WTC11 (cell line): ENCODE results near the gene STAM2. TPM values are rescaled to one million over a fixed set of nuclear protein-coding genes. Genes with fewer than 3 reads are reported as not detected.

Experiments
- ATAC-seq: fragments of 200-7000 bp; cut with Tn5 transposase; 2 replicates; pipeline ENCODE4 v1.10.0; 2021; ENCODE audit warnings: mild to moderate bottlenecking, moderate library complexity
- CTCF ChIA-PET: fragments of 300-600 bp; sonication (Branson Sonifier 250); formaldehyde crosslinking; loops from one replicate; lab custom pipeline; 2021; ENCODE audit warnings: antibody characterized with exemption; lab: Charles Lee
- POLR2A ChIA-PET: fragments of 350-600 bp; sonication (Branson Sonifier 250); formaldehyde crosslinking; loops from one replicate; lab custom pipeline; 2021; ENCODE audit warnings: antibody characterized with exemption; lab: Charles Lee
- DNase-seq: peaks from one replicate; pipeline ENCODE4 v3.0.0; 2021; ENCODE audit warnings: low spot score
- H3K27ac Mint-ChIP-seq: 2 replicates; pipeline ENCODE4 v1.8.0; 2021; ENCODE audit warnings: mixed read lengths
- H3K27me3 Mint-ChIP-seq: 2 replicates; pipeline ENCODE4 v1.8.0; 2021; ENCODE audit warnings: low read depth, mild to moderate bottlenecking, moderate library complexity, mixed read lengths
- H3K36me3 Mint-ChIP-seq: 2 replicates; pipeline ENCODE4 v1.8.0; 2021; ENCODE audit warnings: mixed read lengths
- H3K4me1 Mint-ChIP-seq: 2 replicates; pipeline ENCODE4 v1.8.0; 2022; ENCODE audit warnings: mixed read lengths
- H3K4me3 Mint-ChIP-seq: 2 replicates; pipeline ENCODE4 v1.8.0; 2021; ENCODE audit warnings: mild to moderate bottlenecking, moderate library complexity, mixed read lengths
- H3K9me3 Mint-ChIP-seq: 2 replicates; pipeline ENCODE4 v1.8.0; 2021; ENCODE audit warnings: mixed read lengths
- ATF2 ChIP-seq: sonication (generic); formaldehyde crosslinking; IDR thresholded peaks from 2 replicates; pipeline ENCODE4 v1.8.1; 2022; ENCODE audit warnings: low read depth, missing genetic modification reagents, borderline replicate concordance
- ELF4 ChIP-seq: sonication (generic); formaldehyde crosslinking; IDR thresholded peaks from 2 replicates; pipeline ENCODE4 v1.8.1; 2022; ENCODE audit warnings: low read depth, mild to moderate bottlenecking, moderate library complexity, missing genetic modification reagents
- FOXJ3 ChIP-seq: sonication (generic); formaldehyde crosslinking; IDR thresholded peaks from 2 replicates; pipeline ENCODE4 v1.9.0; 2021; ENCODE audit warnings: missing genetic modification reagents, mild to moderate bottlenecking, borderline replicate concordance
- FOXK1 ChIP-seq: sonication (generic); formaldehyde crosslinking; IDR thresholded peaks from 2 replicates; pipeline ENCODE4 v1.8.0; 2022; ENCODE audit warnings: mild to moderate bottlenecking, moderate library complexity, missing genetic modification reagents
- FOXP1 ChIP-seq: sonication (generic); formaldehyde crosslinking; IDR thresholded peaks from 2 replicates; pipeline ENCODE4 v1.8.0; 2022; ENCODE audit warnings: missing genetic modification reagents, mild to moderate bottlenecking, moderate library complexity, borderline replicate concordance
- GABPB1 ChIP-seq: sonication (generic); formaldehyde crosslinking; IDR thresholded peaks from 2 replicates; pipeline ENCODE4 v1.8.1; 2023; ENCODE audit warnings: mild to moderate bottlenecking, missing genetic modification reagents
- HMGXB4 ChIP-seq: sonication (generic); formaldehyde crosslinking; IDR thresholded peaks from 2 replicates; pipeline ENCODE4 v1.8.1; 2023; ENCODE audit warnings: mild to moderate bottlenecking, moderate library complexity, missing genetic modification reagents
- JAZF1 ChIP-seq: fragments of 250-450 bp; sonication (Bioruptor Pico); IDR thresholded peaks from 2 replicates; pipeline ENCODE4 v1.9.0; 2021; ENCODE audit warnings: moderate library complexity, mild to moderate bottlenecking, inconsistent platforms
- JUN ChIP-seq: sonication (generic); formaldehyde crosslinking; IDR thresholded peaks from 2 replicates; pipeline ENCODE4 v1.8.0; 2023; ENCODE audit warnings: mild to moderate bottlenecking, missing genetic modification reagents
- MXD4 ChIP-seq: fragments of 250-450 bp; sonication (Bioruptor Pico); IDR thresholded peaks from 2 replicates; pipeline ENCODE4 v1.8.0; 2021; ENCODE audit warnings: mild to moderate bottlenecking, moderate library complexity, borderline replicate concordance
- NFYB ChIP-seq: sonication (generic); formaldehyde crosslinking; conservative IDR thresholded peaks from 2 replicates; pipeline ENCODE4 v1.8.0; 2022; ENCODE audit warnings: low read depth, missing genetic modification reagents
- NR2C2 ChIP-seq: sonication (generic); formaldehyde crosslinking; IDR thresholded peaks from 2 replicates; pipeline ENCODE4 v1.8.0; 2022; ENCODE audit warnings: mild to moderate bottlenecking, missing genetic modification reagents
- NR3C1 ChIP-seq: sonication (generic); formaldehyde crosslinking; conservative IDR thresholded peaks from 2 replicates; pipeline ENCODE4 v1.8.1; 2023; ENCODE audit warnings: low read depth, mild to moderate bottlenecking, missing genetic modification reagents
- RORB ChIP-seq: fragments of 250-450 bp; sonication (Bioruptor Pico); IDR thresholded peaks from 2 replicates; pipeline ENCODE4 v1.9.0; 2021; ENCODE audit warnings: mild to moderate bottlenecking
- TCF7 ChIP-seq: sonication (generic); formaldehyde crosslinking; IDR thresholded peaks from 2 replicates; pipeline ENCODE4 v1.8.0; 2022; ENCODE audit warnings: mild to moderate bottlenecking, low read depth, missing genetic modification reagents, moderate library complexity
- ZNF138 ChIP-seq: sonication (generic); formaldehyde crosslinking; conservative IDR thresholded peaks from 2 replicates; pipeline ENCODE4 v1.8.1; 2022; ENCODE audit warnings: mild to moderate bottlenecking, moderate library complexity, missing genetic modification reagents
- ZNF281 ChIP-seq: sonication (generic); formaldehyde crosslinking; IDR thresholded peaks from 2 replicates; pipeline ENCODE4 v1.8.0; 2023; ENCODE audit warnings: mild to moderate bottlenecking, missing genetic modification reagents
- ZNF317 ChIP-seq: sonication (generic); formaldehyde crosslinking; IDR thresholded peaks from 2 replicates; pipeline ENCODE4 v1.8.1; 2023; ENCODE audit warnings: low read depth, mild to moderate bottlenecking, moderate library complexity, missing genetic modification reagents, borderline replicate concordance
- ZNF416 ChIP-seq: fragments of 250-450 bp; sonication (Bioruptor Pico); IDR thresholded peaks from 2 replicates; pipeline ENCODE4 v1.9.0; 2021; ENCODE audit warnings: mild to moderate bottlenecking, inconsistent platforms
- ZSCAN18 ChIP-seq: fragments of 250-450 bp; sonication (Bioruptor Pico); IDR thresholded peaks from 2 replicates; pipeline ENCODE4 v2.1.2; 2022; ENCODE audit warnings: mild to moderate bottlenecking, moderate library complexity
- total RNA-seq: library from RNA; stranded (reverse); gene quantifications from 3 replicates; pipeline ENCODE4 v1.2.3, GENCODE V29; 2021
- TF ChIP-seq, protein P1 (sequence below): sonication (generic); formaldehyde crosslinking; IDR thresholded peaks from 2 replicates; pipeline ENCODE4 v1.8.0; 2022; ENCODE audit warnings: mild to moderate bottlenecking, missing genetic modification reagents
- TF ChIP-seq, protein P2 (sequence below): fragments of 250-450 bp; sonication (Bioruptor Pico); IDR thresholded peaks from 2 replicates; pipeline ENCODE4 v1.9.0; 2021; ENCODE audit warnings: moderate library complexity, mild to moderate bottlenecking, inconsistent platforms, borderline replicate concordance
- TF ChIP-seq, protein P3 (sequence below): sonication (generic); formaldehyde crosslinking; IDR thresholded peaks from 2 replicates; pipeline ENCODE4 v1.8.1; 2023; ENCODE audit warnings: mild to moderate bottlenecking, missing genetic modification reagents

The STAM2 gene
- total RNA-seq, 1 experiment from 2014 or later: 9.0 TPM

GRCh38 chr2:152126664-152127063 is 48.9 kb downstream of the STAM2 start:
- Mint-ChIP-seq H3K4me3 (no peak overlapping the region), H3K9me3 (peaks cover 4% of the 10 kb centered on the region; the same call in 1 of the 2 replicates), H3K27ac (no peak overlapping the region), H3K4me1 (no peaks in the 10 kb centered on the region), H3K27me3 (no peaks in the 10 kb centered on the region), H3K36me3 (peaks cover 4% of the 10 kb centered on the region; the same call in 1 of the 2 replicates)
- DNase-seq (no peak), ATAC-seq (no peak)
- ChIA-PET POLR2A (no interaction called here), CTCF (no interaction called here)
- no peak for TF ChIP-seq ZNF317
- peak; percentile 55; the same call in 1 of the 2 replicates for TF ChIP-seq NFYB (CRISPR knock-in tag)

- H3K27ac Mint-ChIP-seq: no peak overlapping the region
- ChIA-PET CTCF (interaction anchor here (0.7 to 1.3 kb wide), 2 partner anchors 35 to 131 kb away, joined by 3 read pairs; no protein-coding TSS in a partner anchor), POLR2A (no interaction called here)
- TF ChIP-seq ATF2 (CRISPR knock-in tag) (no peak), MXD4 (CRISPR knock-in tag) (no peak), ELF4 (no peak), ZNF416 (no peak), ZSCAN18 (CRISPR knock-in tag) (no peak), TCF7 (CRISPR knock-in tag) (no peak), NR3C1 (CRISPR knock-in tag) (no peak), FOXJ3 (CRISPR knock-in tag) (no peak), NR2C2 (CRISPR knock-in tag) (no peak), FOXK1 (CRISPR knock-in tag) (no peak)
- TF ChIP-seq, protein P1, sequence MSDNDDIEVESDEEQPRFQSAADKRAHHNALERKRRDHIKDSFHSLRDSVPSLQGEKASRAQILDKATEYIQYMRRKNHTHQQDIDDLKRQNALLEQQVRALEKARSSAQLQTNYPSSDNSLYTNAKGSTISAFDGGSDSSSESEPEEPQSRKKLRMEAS (CRISPR knock-in tag): no peak
- no peak for ATAC-seq
- DNase-seq: no peak
- H3K4me3 Mint-ChIP-seq: no peak overlapping the region
- H3K9me3 Mint-ChIP-seq: peaks cover 2% of the 10 kb centered on the region; the same call in 1 of the 2 replicates
- no peaks in the 10 kb centered on the region for H3K27me3 Mint-ChIP-seq
- H3K36me3 Mint-ChIP-seq: peaks cover 5% of the 10 kb centered on the region; the same call in 1 of the 2 replicates
- H3K4me1 Mint-ChIP-seq: peaks cover 7% of the 10 kb centered on the region
Observed at GRCh38 chr2:152122161-152122560, 53.4 kb downstream of the STAM2 start.

DNA sequence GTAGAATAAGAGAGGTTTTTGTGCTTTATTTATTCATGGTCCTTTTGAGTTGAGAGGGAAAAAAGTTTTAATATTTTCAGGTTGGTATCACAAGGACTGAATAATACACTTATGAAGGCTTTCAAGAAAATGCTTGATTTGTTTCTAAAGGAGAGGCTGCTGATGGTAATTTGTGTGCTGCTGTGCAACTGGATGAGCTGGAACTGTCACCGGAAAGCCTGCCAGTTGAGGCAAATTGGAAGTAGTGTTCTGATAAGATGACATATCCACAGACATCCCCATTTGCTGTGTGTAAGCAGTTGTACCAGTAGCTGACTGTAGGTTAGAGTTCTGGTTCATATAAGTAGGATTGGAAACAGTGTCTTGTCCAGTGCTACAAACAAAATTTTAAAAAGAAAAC is 55.1 kb downstream of the STAM2 start:
- CTCF ChIA-PET: interaction anchor here (0.9 kb wide), 1 partner anchor 94 kb away, joined by 5 read pairs; no protein-coding TSS in a partner anchor
- H3K27me3 Mint-ChIP-seq: no peaks in the 10 kb centered on the region
- H3K36me3 Mint-ChIP-seq: peaks cover 5% of the 10 kb centered on the region; the same call in 1 of the 2 replicates
- no peak overlapping the region for H3K4me3 Mint-ChIP-seq
- no peak for ATAC-seq
- POLR2A ChIA-PET: interaction anchor here (1.3 kb wide), 1 partner anchor 9 kb away, joined by 4 read pairs; no protein-coding TSS in a partner anchor
- H3K9me3 Mint-ChIP-seq: no peaks in the 10 kb centered on the region
- H3K4me1 Mint-ChIP-seq: peaks cover 7% of the 10 kb centered on the region
- H3K27ac Mint-ChIP-seq: no peak overlapping the region
- no peak for DNase-seq
- TF ChIP-seq ELF4 (no peak), RORB (CRISPR knock-in tag) (no peak), JUN (CRISPR knock-in tag) (no peak), ZNF138 (CRISPR knock-in tag) (no peak), FOXP1 (CRISPR knock-in tag) (no peak), ZNF281 (CRISPR knock-in tag) (no peak), HMGXB4 (CRISPR knock-in tag) (no peak), ZNF416 (no peak), ZNF317 (no peak), GABPB1 (CRISPR knock-in tag) (no peak), JAZF1 (CRISPR knock-in tag) (no peak)
- TF ChIP-seq, protein P2, sequence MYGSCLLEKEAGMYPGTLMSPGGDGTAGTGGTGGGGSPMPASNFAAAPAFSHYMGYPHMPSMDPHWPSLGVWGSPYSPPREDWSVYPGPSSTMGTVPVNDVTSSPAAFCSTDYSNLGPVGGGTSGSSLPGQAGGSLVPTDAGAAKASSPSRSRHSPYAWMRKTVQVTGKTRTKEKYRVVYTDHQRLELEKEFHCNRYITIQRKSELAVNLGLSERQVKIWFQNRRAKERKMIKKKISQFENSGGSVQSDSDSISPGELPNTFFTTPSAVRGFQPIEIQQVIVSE: no peak
- TF ChIP-seq, protein P3, sequence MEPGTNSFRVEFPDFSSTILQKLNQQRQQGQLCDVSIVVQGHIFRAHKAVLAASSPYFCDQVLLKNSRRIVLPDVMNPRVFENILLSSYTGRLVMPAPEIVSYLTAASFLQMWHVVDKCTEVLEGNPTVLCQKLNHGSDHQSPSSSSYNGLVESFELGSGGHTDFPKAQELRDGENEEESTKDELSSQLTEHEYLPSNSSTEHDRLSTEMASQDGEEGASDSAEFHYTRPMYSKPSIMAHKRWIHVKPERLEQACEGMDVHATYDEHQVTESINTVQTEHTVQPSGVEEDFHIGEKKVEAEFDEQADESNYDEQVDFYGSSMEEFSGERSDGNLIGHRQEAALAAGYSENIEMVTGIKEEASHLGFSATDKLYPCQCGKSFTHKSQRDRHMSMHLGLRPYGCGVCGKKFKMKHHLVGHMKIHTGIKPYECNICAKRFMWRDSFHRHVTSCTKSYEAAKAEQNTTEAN: no peak
